ENCODE measurements around the gene ECE1. TPM values are rescaled to one million over a fixed set of nuclear protein-coding genes. Genes with fewer than 3 reads are reported as not detected.
A peak's percentile ranks its signal among the peaks of the same experiment; 100 is the strongest.

ECE1 gene
- total and polyA plus RNA-seq, 2 of the 4 experiments (the other 2 are of a cell fraction): 61.8 to 124 TPM

GRCh38 chr1:21324368-21325141 lies 34.3 kb upstream of the ECE1 start:
- H3K4me1 ChIP-seq (ENCODE audit: control insufficient read depth, insufficient read depth, low read length): peaks cover 71% of the 10 kb centered on the region
- H2BK20ac ChIP-seq (ENCODE audit: low read depth, low read length): peak overlapping the region; percentile 99
- peak overlapping the region; percentile 91 for H3K56ac ChIP-seq (ENCODE audit: extremely low read depth, insufficient read depth, low read length)
- peak overlapping the region; percentile 99 for H2AK5ac ChIP-seq (ENCODE audit: low read depth, low read length)
- peak overlapping the region; percentile 75 to 96 for H4K8ac ChIP-seq (ENCODE audit: low read depth in 2 of 2, low read length in 2 of 2)
- peak overlapping the region; percentile 85; the same call in 2 of the 3 replicates for H2BK15ac ChIP-seq (ENCODE audit: low read depth, low read length)
- H3K36me3 ChIP-seq (ENCODE audit: control insufficient read depth, insufficient read depth, low read length): peaks cover 8% of the 10 kb centered on the region
- H3K4me3 ChIP-seq (ENCODE audit: insufficient read depth, low read depth, low read length): no peak overlapping the region
- H3K9me1 ChIP-seq (ENCODE audit: insufficient read depth, low read length): peaks cover 41% of the 10 kb centered on the region
- in situ Hi-C loops (cut with MboI; ENCODE audit: low sequenced_read_pairs) (no loop called here), dilution Hi-C loops (cut with HindIII; ENCODE audit: low sequenced_read_pairs, unreplicated experiment) (no loop called here), intact Hi-C loops (cut with micrococcal nuclease) (no loop called here)
- peak overlapping the region; percentile 55 for H3K9ac ChIP-seq (ENCODE audit: low read depth, low read length)
- H3K14ac ChIP-seq (replicated peaks; ENCODE audit: low read depth, low read length): peak overlapping the region; percentile 95
- H2BK5ac ChIP-seq (ENCODE audit: low read depth, low read length, poor library complexity, severe bottlenecking): peak overlapping the region; percentile 100
- H3K9me3 ChIP-seq (ENCODE audit: control insufficient read depth, insufficient read depth, low read length): no peaks in the 10 kb centered on the region
- no TSS peak for BruUV-seq (replicated peaks)
- peak overlapping the region; percentile 100 for H3K4ac ChIP-seq (ENCODE audit: low read depth, low read length)
- TF ChIP-seq RCOR1 (IDR thresholded peaks at IDR 0.05; ENCODE audit: insufficient replicate concordance, low read length) (no peak), MXI1 (IDR thresholded peaks at IDR 0.05; ENCODE audit: borderline replicate concordance, low read depth, low read length) (no peak), CHD1 (IDR thresholded peaks at IDR 0.05; ENCODE audit: low read depth, low read length) (no peak), POLR2A (IDR thresholded peaks at IDR 0.05; ENCODE audit: low read depth, low read length) (peak; percentile 11; the same call in 1 of the 2 replicates), NFE2L2 (IDR thresholded peaks at IDR 0.05; ENCODE audit: low read depth, low read length) (peak; percentile 2; the same call in 1 of the 2 replicates), FOS (IDR thresholded peaks at IDR 0.05; ENCODE audit: low read depth, low read length) (peak; percentile 85), MAFK (IDR thresholded peaks at IDR 0.05; ENCODE audit: low read depth, low read length) (peak; percentile 28; the same call in 1 of the 2 replicates), MAZ (IDR thresholded peaks at IDR 0.05; ENCODE audit: borderline replicate concordance, low read depth, low read length) (peak; percentile 60; the same call in 1 of the 2 replicates), CEBPB (IDR thresholded peaks at IDR 0.05; ENCODE audit: low read depth, low read length) (peak; percentile 90), BHLHE40 (IDR thresholded peaks at IDR 0.05; ENCODE audit: low read depth, low read length) (no peak), RFX5 (IDR thresholded peaks at IDR 0.05; ENCODE audit: low read depth, low read length) (no peak)
- H3K4me2 ChIP-seq (ENCODE audit: low read depth, low read length): peak overlapping the region; percentile 78
- POLR2A ChIA-PET (ENCODE audit: unreplicated experiment): interaction anchor here (0.6 kb wide), 1 partner anchor 356 kb away, joined by 7 read pairs; no protein-coding TSS in a partner anchor
- H3K79me1 ChIP-seq (ENCODE audit: low read depth in 1 of 2, low read length in 2 of 2): peaks cover 58 to 94% of the 10 kb centered on the region in 2 experiments
- H3K23ac ChIP-seq (ENCODE audit: low read depth, low read length): peak overlapping the region; percentile 96
- peak overlapping the region; percentile 85 for H4K5ac ChIP-seq (ENCODE audit: low read depth, low read length)
- H2AFZ ChIP-seq (replicated peaks; ENCODE audit: low read length, poor library complexity): peak overlapping the region; percentile 54
- no peaks in the 10 kb centered on the region for H3K27me3 ChIP-seq (ENCODE audit: control insufficient read depth, insufficient read depth, low read length)
- H4K91ac ChIP-seq (ENCODE audit: insufficient read depth, low read depth, low read length): peak overlapping the region; percentile 96
- peak overlapping the region; percentile 94 for H3K18ac ChIP-seq (ENCODE audit: low read depth, low read length)
- WGBS, 2 experiments (ENCODE audit: extremely low coverage in 2 of 2, insufficient read length in 1 of 2): 0% methylated on average over 2 of the region's 14 CpGs; no CpG with 5 or more reads in 1 of the 2 experiments
- H3K27ac ChIP-seq (ENCODE audit: insufficient read depth, low read length): peak overlapping the region; percentile 95
- 0 out of 2 replicates have a peak, but pooled peaks cover 7% of the 10 kb centered on the region for H4K20me1 ChIP-seq (ENCODE audit: insufficient read depth, low read length)
- H2AK9ac ChIP-seq (replicated peaks; ENCODE audit: low read depth, low read length, poor library complexity): peak overlapping the region; percentile 98
- peak overlapping the region; percentile 93 for H2BK120ac ChIP-seq (ENCODE audit: low read depth, low read length)
- ATAC-seq (ENCODE audit: low read depth): peak; percentile 79
- peak; percentile 91 for DNase-seq
- CTCF ChIA-PET: interaction anchor here (0.6 to 1.6 kb wide), 4 partner anchors 9 to 267 kb away, joined by 3 to 6 read pairs (median 4); no protein-coding TSS in a partner anchor

Data from IMR-90 (cell line).